ENCODE results near the gene REX1BD. TPM values are rescaled to one million over a fixed set of nuclear protein-coding genes. Genes with fewer than 3 reads are reported as not detected.

REX1BD gene
- total RNA-seq, 1 donor from 2014 or later = 47.4 TPM

- Mint-ChIP-seq H3K36me3 (ENCODE audit: low read depth, unreplicated experiment) (peaks cover 2% of the 10 kb centered on the region), H3K27me3 (ENCODE audit: low read depth, unreplicated experiment) (peaks cover 24% of the 10 kb centered on the region), H3K27ac (ENCODE audit: unreplicated experiment) (no peak overlapping the region), H3K4me1 (ENCODE audit: low read depth, unreplicated experiment) (no peaks in the 10 kb centered on the region), H3K9me3 (ENCODE audit: unreplicated experiment) (peaks cover 5% of the 10 kb centered on the region), H3K4me3 (ENCODE audit: unreplicated experiment) (peak overlapping the region; percentile 50)
- Histone ChIP-seq H3K79me2 (ENCODE audit: insufficient read depth, low read length) (no peaks in the 10 kb centered on the region), H3K9me3 (ENCODE audit: insufficient read depth, low read depth, low read length) (no peaks in the 10 kb centered on the region), H3K4me3 (ENCODE audit: insufficient read depth, low read depth, low read length) (no peak overlapping the region), H3K36me3 (ENCODE audit: insufficient read depth, low read length) (no peaks in the 10 kb centered on the region), H3K27me3 (ENCODE audit: insufficient read depth, low read length) (peaks cover 7% of the 10 kb centered on the region), H3K27ac (ENCODE audit: low read depth, low read length) (no peak overlapping the region), H3K4me2 (ENCODE audit: low read length) (no peak overlapping the region), H4K20me1 (ENCODE audit: insufficient read depth, low read length) (peaks cover 5% of the 10 kb centered on the region), H3K4me1 (ENCODE audit: insufficient read depth, low read length) (no peaks in the 10 kb centered on the region), H2AFZ (ENCODE audit: low read depth, low read length) (no peak overlapping the region), H3K9ac (ENCODE audit: low read length) (no peak overlapping the region)
- no peak for TF ChIP-seq EZH2 (IDR thresholded peaks at IDR 0.05; ENCODE audit: insufficient read depth, low read length)
- no peak for TF ChIP-seq CTCF (IDR thresholded peaks at IDR 0.05; ENCODE audit: insufficient read depth, low read depth, low read length)
- DNase-seq (ENCODE audit: low read depth) = no peak
- FAIRE-seq = no peak
Observed at GRCh38 chr19:18634612-18635297, 46.2 kb downstream of the REX1BD start.

GRCh38 chr19:18635831-18636182 lies 47.2 kb downstream of the REX1BD start:
- Mint-ChIP-seq H3K36me3 (ENCODE audit: low read depth, unreplicated experiment) (peaks cover 2% of the 10 kb centered on the region), H3K4me1 (ENCODE audit: low read depth, unreplicated experiment) (no peaks in the 10 kb centered on the region), H3K9me3 (ENCODE audit: unreplicated experiment) (peaks cover 3% of the 10 kb centered on the region), H3K27me3 (ENCODE audit: low read depth, unreplicated experiment) (peaks cover 19% of the 10 kb centered on the region), H3K4me3 (ENCODE audit: unreplicated experiment) (peak overlapping the region; percentile 84), H3K27ac (ENCODE audit: unreplicated experiment) (no peak overlapping the region)
- FAIRE-seq = no peak
- Histone ChIP-seq H3K27ac (ENCODE audit: low read depth, low read length) (no peak overlapping the region), H3K4me2 (ENCODE audit: low read length) (no peak overlapping the region), H3K4me3 (ENCODE audit: insufficient read depth, low read depth, low read length) (no peak overlapping the region), H3K79me2 (ENCODE audit: insufficient read depth, low read length) (peaks cover 4% of the 10 kb centered on the region), H3K27me3 (ENCODE audit: insufficient read depth, low read length) (peaks cover 7% of the 10 kb centered on the region), H3K36me3 (ENCODE audit: insufficient read depth, low read length) (no peaks in the 10 kb centered on the region), H3K9me3 (ENCODE audit: insufficient read depth, low read depth, low read length) (no peaks in the 10 kb centered on the region), H3K4me1 (ENCODE audit: insufficient read depth, low read length) (no peaks in the 10 kb centered on the region), H2AFZ (ENCODE audit: low read depth, low read length) (no peak overlapping the region), H4K20me1 (ENCODE audit: insufficient read depth, low read length) (peaks cover 5% of the 10 kb centered on the region), H3K9ac (ENCODE audit: low read length) (no peak overlapping the region)
- DNase-seq (ENCODE audit: low read depth) = no peak
- TF ChIP-seq EZH2 (IDR thresholded peaks at IDR 0.05; ENCODE audit: insufficient read depth, low read length) = no peak
- TF ChIP-seq CTCF (IDR thresholded peaks at IDR 0.05; ENCODE audit: insufficient read depth, low read depth, low read length) = no peak

All from astrocyte (in vitro differentiated cells and primary cell).